ENCODE data around the gene PCA3.

DNA sequence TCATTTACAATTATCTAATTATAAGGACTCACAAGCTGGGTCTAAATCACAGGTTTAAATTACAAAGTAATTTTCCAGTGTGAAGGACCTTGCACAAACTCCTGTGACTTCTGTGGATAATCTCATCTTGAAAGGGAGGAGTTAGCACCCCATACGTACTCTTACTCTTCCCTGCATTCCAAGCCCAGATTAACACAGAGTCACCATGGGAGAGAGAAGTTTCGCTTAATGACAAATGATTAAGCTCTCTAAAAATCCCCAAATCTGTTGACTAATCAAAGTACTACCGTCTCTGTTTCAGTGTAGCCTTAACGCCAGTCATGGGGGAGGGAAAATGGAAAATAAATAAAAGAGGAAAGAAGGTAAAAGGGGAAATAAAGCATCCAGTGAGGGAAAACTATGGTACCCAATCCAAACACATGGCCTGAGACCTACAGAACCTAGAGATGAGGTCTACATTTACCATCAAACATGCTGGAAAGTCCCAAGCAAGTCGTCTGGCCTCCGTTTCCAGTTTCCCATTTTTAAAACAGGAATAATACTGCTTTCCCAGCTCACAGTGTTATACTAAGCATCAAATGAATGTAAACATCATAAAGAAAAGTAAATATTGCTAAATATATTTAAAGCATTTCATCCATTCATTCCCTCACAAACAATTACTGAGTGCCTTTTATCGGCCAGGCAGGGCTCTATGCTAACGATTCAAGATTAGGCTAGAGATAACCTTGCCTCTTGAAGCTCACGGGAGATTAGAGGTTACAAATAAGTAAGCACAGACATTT lies 63.2 kb downstream of the PCA3 start:
- no peak for TF ChIP-seq POLR2A (IDR thresholded peaks at IDR 0.05)
- TF ChIP-seq, protein P1, sequence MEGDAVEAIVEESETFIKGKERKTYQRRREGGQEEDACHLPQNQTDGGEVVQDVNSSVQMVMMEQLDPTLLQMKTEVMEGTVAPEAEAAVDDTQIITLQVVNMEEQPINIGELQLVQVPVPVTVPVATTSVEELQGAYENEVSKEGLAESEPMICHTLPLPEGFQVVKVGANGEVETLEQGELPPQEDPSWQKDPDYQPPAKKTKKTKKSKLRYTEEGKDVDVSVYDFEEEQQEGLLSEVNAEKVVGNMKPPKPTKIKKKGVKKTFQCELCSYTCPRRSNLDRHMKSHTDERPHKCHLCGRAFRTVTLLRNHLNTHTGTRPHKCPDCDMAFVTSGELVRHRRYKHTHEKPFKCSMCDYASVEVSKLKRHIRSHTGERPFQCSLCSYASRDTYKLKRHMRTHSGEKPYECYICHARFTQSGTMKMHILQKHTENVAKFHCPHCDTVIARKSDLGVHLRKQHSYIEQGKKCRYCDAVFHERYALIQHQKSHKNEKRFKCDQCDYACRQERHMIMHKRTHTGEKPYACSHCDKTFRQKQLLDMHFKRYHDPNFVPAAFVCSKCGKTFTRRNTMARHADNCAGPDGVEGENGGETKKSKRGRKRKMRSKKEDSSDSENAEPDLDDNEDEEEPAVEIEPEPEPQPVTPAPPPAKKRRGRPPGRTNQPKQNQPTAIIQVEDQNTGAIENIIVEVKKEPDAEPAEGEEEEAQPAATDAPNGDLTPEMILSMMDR (IDR thresholded peaks at IDR 0.05), result no peak

Measured in heart left ventricle (tissue), 13 donors.